ENCODE measurements around the gene CCDC188. TPM values are rescaled to one million over a fixed set of nuclear protein-coding genes. Genes with fewer than 3 reads are reported as not detected.
A peak's percentile ranks its signal among the peaks of the same experiment; 100 is the strongest.

CCDC188 gene
- total and polyA plus RNA-seq, 9 of the 15 experiments (the other 6 are each of a cell fraction or from before 2014, with no cell fraction given), result not detected

- in situ Hi-C loops (cut with MboI), result loop anchor here (25.0 kb wide), 1 partner anchor 521 kb away; no protein-coding TSS in a partner anchor
- ATAC-seq, result no peak
- Histone ChIP-seq H3K9me1 (ENCODE audit: control insufficient read depth, insufficient read depth, low read length) (no peaks in the 10 kb centered on the region), H3K4me3 (no peak overlapping the region), H2AFZ (ENCODE audit: low read depth, low read length) (no peak overlapping the region), H4K20me1 (replicated peaks; ENCODE audit: control insufficient read depth, insufficient read depth, low read length) (peaks cover 25% of the 10 kb centered on the region; the same call in 1 of the 2 replicates), H3K27me3 (ENCODE audit: control insufficient read depth in 2 of 2, insufficient read depth in 2 of 2, low read length in 2 of 2) (peaks cover 44 to 58% of the 10 kb centered on the region in 2 experiments; a peak in 4 of 5 replicates), H3K36me3 (ENCODE audit: control insufficient read depth, insufficient read depth, low read length) (no peaks in the 10 kb centered on the region), H3K9ac (ENCODE audit: insufficient read depth in 1 of 2, low read depth in 2 of 2, low read length in 2 of 2) (peak overlapping the region in 1 of 2 experiments; percentile 8; a peak in 1 of 4 replicates), H3K4me2 (ENCODE audit: insufficient read depth, low read length) (no peak overlapping the region), H3K4me1 (replicated peaks in 1 of 2; ENCODE audit: control insufficient read depth in 2 of 2, insufficient read depth in 2 of 2, low read length in 2 of 2) (peaks cover 0 to 19% of the 10 kb centered on the region in 2 experiments; a peak in 1 of 5 replicates), H3K9me3 (replicated peaks; ENCODE audit: control insufficient read depth, insufficient read depth, low read depth, low read length) (peaks cover 6% of the 10 kb centered on the region), H3K27ac (ENCODE audit: extremely low read depth, low read depth, low read length) (no peak overlapping the region), H3K79me2 (ENCODE audit: control insufficient read depth, insufficient read depth, low read length) (no peaks in the 10 kb centered on the region)
- 2% methylated on average over 7 of the region's 7 CpGs for WGBS (ENCODE audit: insufficient coverage, low coverage, missing lambda C conversion rate)
- no TSS peak for BruUV-seq (replicated peaks)
- CTCF ChIA-PET (ENCODE audit: low intra/inter-chr PET ratio), result no interaction called here
- DNase-seq (ENCODE audit: extremely low read depth in 1 of 4, low spot score in 3 of 4), result no peak
- intact Hi-C loops (cut with micrococcal nuclease), result loop anchor here (5.0 kb wide), 1 partner anchor 41 kb away; no protein-coding TSS in a partner anchor
- FAIRE-seq, result no peak
- POLR2A ChIA-PET, result interaction anchor here (0.7 to 1.0 kb wide), 2 partner anchors 10 to 87 kb away, joined by 3 to 4 read pairs; no protein-coding TSS in a partner anchor
- TF ChIP-seq ZNF224 (CRISPR knock-in tag; IDR thresholded peaks at IDR 0.05) (peak; percentile 73; the same call in 1 of the 2 replicates), ATF2 (CRISPR knock-in tag; IDR thresholded peaks at IDR 0.05) (peak; percentile 60), ZNF232 (CRISPR knock-in tag; IDR thresholded peaks at IDR 0.05) (no peak), ZBTB1 (CRISPR knock-in tag; IDR thresholded peaks at IDR 0.05; ENCODE audit: borderline replicate concordance, low read depth) (no peak), REST (IDR thresholded peaks at IDR 0.05; ENCODE audit: borderline replicate concordance) (no peak), REST (CRISPR knock-in tag; IDR thresholded peaks at IDR 0.05; ENCODE audit: low read depth) (no peak), ZNF512 (tag; IDR thresholded peaks at IDR 0.05) (no peak), TFAP4 (CRISPR knock-in tag; IDR thresholded peaks at IDR 0.05; ENCODE audit: borderline replicate concordance) (no peak; the same call in 1 of the 2 replicates), NRF1 (conservative IDR thresholded peaks at IDR 0.05 in 1 of 2, IDR thresholded peaks at IDR 0.05 in 1 of 2) (no peak), CTBP1 (IDR thresholded peaks at IDR 0.05; ENCODE audit: borderline replicate concordance) (no peak)
These were observed 15.1 kb upstream of the CCDC188 start for GRCh38 chr22:20165913-20166312.
